Activated naive CD4-positive, alpha-beta T cell treated with anti-CD3 and anti-CD28 coated beads, Interleukin-2, amount 10 ng/mL, durations not matched to agents 7 days and 5 days (primary cell): Measurements from ENCODE around the gene PIGA.
"Not testable (repeated sequence)": the region's sequence is repeated elsewhere in the genome, so short reads cannot be mapped to it uniquely, and the experiment has no call there.

Source experiments
- CTCF ChIA-PET: fragments of 350-600 bp; sonication (Branson Sonifier 250); formaldehyde crosslinking; loops from one replicate; lab custom pipeline; 2021; ENCODE audit warnings: antibody characterized with exemption; lab: Charles Lee
- DNase-seq: peaks from one replicate; pipeline ENCODE4 v3.0.0-alpha.2; 2020
- H3K27ac Mint-ChIP-seq: one replicate; pipeline ENCODE4 v1.8.0; 2021; ENCODE audit warnings: mild to moderate bottlenecking, moderate library complexity, mixed read lengths
- H3K27me3 Mint-ChIP-seq: one replicate; pipeline ENCODE4 v1.8.0; 2021; ENCODE audit warnings: mild to moderate bottlenecking, mixed read lengths
- H3K36me3 Mint-ChIP-seq: one replicate; pipeline ENCODE4 v1.8.0; 2021; ENCODE audit warnings: mixed read lengths
- H3K4me1 Mint-ChIP-seq: one replicate; pipeline ENCODE4 v1.8.0; 2021; ENCODE audit warnings: mixed read lengths
- H3K4me3 Mint-ChIP-seq: one replicate; pipeline ENCODE4 v1.8.0; 2021; ENCODE audit warnings: mild to moderate bottlenecking, moderate library complexity, mixed read lengths
- H3K9me3 Mint-ChIP-seq: one replicate; pipeline ENCODE4 v1.8.0; 2021; ENCODE audit warnings: mixed read lengths

Gene PIGA

GRCh38 chrX:15343075-15343476 lies 7.8 kb upstream of the PIGA start:
- H3K36me3 Mint-ChIP-seq, result no peaks in the 10 kb centered on the region
- no peak for DNase-seq

GRCh38 chrX:15340867-15341266 lies 5.5 kb upstream of the PIGA start:
- peaks cover 9% of the 10 kb centered on the region for H3K27me3 Mint-ChIP-seq
- no peak overlapping the region for H3K4me3 Mint-ChIP-seq
- DNase-seq, result no peak
- H3K4me1 Mint-ChIP-seq, result peaks cover 7% of the 10 kb centered on the region
- CTCF ChIA-PET, result no interaction called here
- no peaks in the 10 kb centered on the region for H3K9me3 Mint-ChIP-seq
- H3K27ac Mint-ChIP-seq, result no peak overlapping the region
- H3K36me3 Mint-ChIP-seq, result no peaks in the 10 kb centered on the region

More at GRCh38 chrX:15343075-15343476, 7.8 kb upstream of the PIGA start:
- Mint-ChIP-seq H3K27ac (no peak overlapping the region), H3K4me3 (no peak overlapping the region), H3K9me3 (no peaks in the 10 kb centered on the region), H3K4me1 (no peaks in the 10 kb centered on the region), H3K27me3 (peaks cover 9% of the 10 kb centered on the region)
- CTCF ChIA-PET, result no interaction called here

GRCh38 chrX:15336023-15336413 lies 695 bp upstream of the PIGA start:
- peaks cover 27% of the 10 kb centered on the region for H3K4me1 Mint-ChIP-seq
- H3K36me3 Mint-ChIP-seq, result peaks cover 6% of the 10 kb centered on the region
- CTCF ChIA-PET, result no interaction called here
- DNase-seq, result peak; percentile 50
- H3K4me3 Mint-ChIP-seq, result peak overlapping the region; percentile 88
- H3K9me3 Mint-ChIP-seq, result no peaks in the 10 kb centered on the region
- peak overlapping the region; percentile 96 for H3K27ac Mint-ChIP-seq
- H3K27me3 Mint-ChIP-seq, result peaks cover 1% of the 10 kb centered on the region

GRCh38 chrX:15334561-15334960 lies 762 bp downstream of the PIGA start:
- H3K4me1 Mint-ChIP-seq, result peaks cover 27% of the 10 kb centered on the region
- H3K36me3 Mint-ChIP-seq, result peaks cover 7% of the 10 kb centered on the region
- H3K9me3 Mint-ChIP-seq, result no peaks in the 10 kb centered on the region
- peak overlapping the region; percentile 96 for H3K27ac Mint-ChIP-seq
- CTCF ChIA-PET, result no interaction called here
- DNase-seq, result peak; percentile 25
- peak overlapping the region; percentile 88 for H3K4me3 Mint-ChIP-seq
- no peaks in the 10 kb centered on the region for H3K27me3 Mint-ChIP-seq

- Mint-ChIP-seq H3K4me1 (peaks cover 10% of the 10 kb centered on the region), H3K4me3 (no peak overlapping the region), H3K27ac (no peak overlapping the region), H3K9me3 (no peaks in the 10 kb centered on the region), H3K27me3 (no peaks in the 10 kb centered on the region), H3K36me3 (peaks cover 11% of the 10 kb centered on the region)
- CTCF ChIA-PET, result no interaction called here
- no peak for DNase-seq
These were observed 6.5 kb downstream of the PIGA start for GRCh38 chrX:15328821-15329220.

DNA sequence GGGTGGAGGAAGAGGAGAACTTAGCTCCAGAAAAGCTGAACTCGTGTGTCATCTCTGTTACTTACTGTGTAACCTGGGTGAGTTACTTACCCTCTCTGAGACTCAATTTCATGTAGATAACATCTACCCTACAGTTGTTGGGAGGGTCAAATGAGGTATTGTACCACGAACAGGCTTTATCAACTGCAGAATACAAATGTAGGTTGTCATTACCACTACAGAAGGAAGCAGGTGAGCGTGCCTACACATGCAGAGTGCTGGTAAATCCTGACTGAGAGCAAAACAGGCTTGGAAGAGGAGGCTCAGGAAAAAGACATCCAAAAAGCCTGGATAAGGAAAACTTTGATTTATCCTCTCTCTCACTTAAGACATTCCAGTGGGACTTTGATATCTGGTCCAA lies 7.2 kb downstream of the PIGA start:
- CTCF ChIA-PET, result no interaction called here
- H3K4me3 Mint-ChIP-seq, result no peak overlapping the region
- no peaks in the 10 kb centered on the region for H3K27me3 Mint-ChIP-seq
- peaks cover 7% of the 10 kb centered on the region for H3K4me1 Mint-ChIP-seq
- no peak overlapping the region for H3K27ac Mint-ChIP-seq
- peaks cover 14% of the 10 kb centered on the region for H3K36me3 Mint-ChIP-seq
- no peak for DNase-seq
- no peaks in the 10 kb centered on the region for H3K9me3 Mint-ChIP-seq

- no peaks in the 10 kb centered on the region for H3K4me1 Mint-ChIP-seq
- CTCF ChIA-PET, result no interaction called here
These were observed 12.9 kb downstream of the PIGA start for GRCh38 chrX:15322472-15322871.

GRCh38 chrX:15322072-15322471 lies 13.3 kb downstream of the PIGA start:
- Mint-ChIP-seq H3K27me3 (no peaks in the 10 kb centered on the region), H3K4me3 (no peak overlapping the region), H3K4me1 (no peaks in the 10 kb centered on the region), H3K36me3 (peaks cover 23% of the 10 kb centered on the region), H3K9me3 (no peaks in the 10 kb centered on the region), H3K27ac (no peak overlapping the region)
- DNase-seq, result no peak
- CTCF ChIA-PET, result no interaction called here

More at GRCh38 chrX:15322472-15322871, 12.9 kb downstream of the PIGA start:
- no peak overlapping the region for H3K4me3 Mint-ChIP-seq
- no peak for DNase-seq
- no peak overlapping the region for H3K27ac Mint-ChIP-seq
- peaks cover 23% of the 10 kb centered on the region for H3K36me3 Mint-ChIP-seq
- H3K27me3 Mint-ChIP-seq, result no peaks in the 10 kb centered on the region
- no peaks in the 10 kb centered on the region for H3K9me3 Mint-ChIP-seq

DNA sequence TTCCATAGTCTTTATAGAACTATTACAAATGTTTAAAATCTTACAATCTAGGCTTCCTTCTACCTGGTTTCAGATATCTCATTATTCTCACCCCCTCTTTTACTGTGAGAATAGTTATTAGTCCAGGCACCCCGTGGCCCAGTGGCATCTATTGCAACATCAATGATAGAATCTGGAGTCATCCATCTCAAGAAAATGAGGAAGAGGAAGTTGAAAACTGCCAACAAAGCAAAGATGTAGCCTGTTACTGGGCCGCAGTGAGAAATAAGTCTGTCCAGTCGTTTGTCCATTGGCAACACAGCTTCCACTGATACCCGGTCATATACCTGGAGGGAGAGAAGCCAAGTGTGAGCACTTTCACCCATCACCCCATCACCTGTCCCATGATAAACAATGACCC lies 13.9 kb downstream of the PIGA start:
- Mint-ChIP-seq H3K27ac (no peak overlapping the region), H3K9me3 (no peaks in the 10 kb centered on the region), H3K4me3 (no peak overlapping the region), H3K27me3 (no peaks in the 10 kb centered on the region), H3K36me3 (peaks cover 23% of the 10 kb centered on the region), H3K4me1 (no peaks in the 10 kb centered on the region)
- CTCF ChIA-PET, result no interaction called here
- no peak for DNase-seq

- Mint-ChIP-seq H3K9me3 (no peaks in the 10 kb centered on the region), H3K36me3 (peaks cover 23% of the 10 kb centered on the region), H3K27ac (no peak overlapping the region), H3K4me3 (no peak overlapping the region), H3K27me3 (no peaks in the 10 kb centered on the region), H3K4me1 (no peaks in the 10 kb centered on the region)
- CTCF ChIA-PET, result no interaction called here
- no peak for DNase-seq
These were observed 15.0 kb downstream of the PIGA start for GRCh38 chrX:15320297-15320696.

DNA sequence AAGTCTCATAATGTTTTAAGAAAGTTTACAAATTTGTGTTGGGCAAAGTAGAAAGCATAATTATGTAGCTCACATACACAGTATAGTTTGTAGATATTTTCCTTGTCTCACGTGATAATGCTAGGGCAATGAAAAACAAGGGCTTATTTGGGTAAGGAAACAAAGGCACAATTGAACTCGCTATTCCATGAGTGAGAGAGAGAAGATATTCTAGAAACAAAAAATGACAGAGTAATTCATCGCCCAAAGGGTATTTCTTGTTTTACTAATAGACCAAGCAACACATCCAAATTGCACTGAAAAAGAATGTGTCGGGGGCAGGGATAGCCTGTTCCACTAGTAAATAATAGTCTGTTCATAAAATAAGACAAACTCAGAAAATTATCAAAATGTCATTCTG lies 16.2 kb downstream of the PIGA start:
- Mint-ChIP-seq H3K27me3 (no peaks in the 10 kb centered on the region), H3K4me3 (no peak overlapping the region), H3K27ac (no peak overlapping the region), H3K9me3 (no peaks in the 10 kb centered on the region), H3K36me3 (peaks cover 23% of the 10 kb centered on the region), H3K4me1 (no peaks in the 10 kb centered on the region)
- CTCF ChIA-PET, result no interaction called here
- no peak for DNase-seq

GRCh38 chrX:15315509-15315908 lies 19.8 kb downstream of the PIGA start, which contains the start of gene ASB11:
Gene ASB11, minus strand, starts transcription at chrX:15315640. Its CDS starts 35 bp downstream, at chrX:15315605.
- DNase-seq, result no peak
- H3K9me3 Mint-ChIP-seq, result no peaks in the 10 kb centered on the region
- H3K27ac Mint-ChIP-seq, result no peak within 1 kb of the TSS
- H3K36me3 Mint-ChIP-seq, result peaks cover 9% of the 10 kb centered on the region
- H3K27me3 Mint-ChIP-seq, result no peaks in the 10 kb centered on the region
- CTCF ChIA-PET, result no interaction called here
- H3K4me3 Mint-ChIP-seq, result no peak within 1 kb of the TSS
- H3K4me1 Mint-ChIP-seq, result no peaks in the 10 kb centered on the region

GRCh38 chrX:15314472-15314871 lies 20.9 kb downstream of the PIGA start:
- Mint-ChIP-seq H3K27me3 (no peaks in the 10 kb centered on the region), H3K9me3 (no peaks in the 10 kb centered on the region), H3K4me1 (no peaks in the 10 kb centered on the region), H3K4me3 (no peak overlapping the region), H3K36me3 (peaks cover 5% of the 10 kb centered on the region), H3K27ac (no peak overlapping the region)
- CTCF ChIA-PET, result no interaction called here
- DNase-seq, result no peak

DNA sequence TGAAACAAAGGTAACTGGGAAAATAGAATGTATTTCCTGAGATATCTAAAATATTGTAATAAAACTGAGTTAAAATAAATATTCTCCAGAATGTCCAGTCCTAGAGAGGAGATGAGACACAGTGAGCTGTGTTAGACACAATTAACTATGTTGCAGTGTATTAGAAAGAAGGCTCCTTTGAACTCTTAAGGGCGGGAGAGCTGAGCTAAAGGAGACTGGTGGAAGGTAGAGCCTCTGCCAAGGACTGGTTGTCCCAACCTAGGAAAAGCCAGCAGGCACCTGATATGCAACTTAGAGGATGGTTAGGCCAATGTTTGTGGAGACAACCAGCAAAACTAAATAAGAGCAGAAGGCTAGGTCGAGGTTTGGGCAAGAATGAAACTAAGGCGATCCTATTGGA lies 24.2 kb downstream of the PIGA start:
- Mint-ChIP-seq H3K27ac (no peak overlapping the region), H3K9me3 (no peaks in the 10 kb centered on the region), H3K4me3 (no peak overlapping the region), H3K36me3 (no peaks in the 10 kb centered on the region), H3K4me1 (no peaks in the 10 kb centered on the region), H3K27me3 (peaks cover 4% of the 10 kb centered on the region)
- DNase-seq, result no peak
- CTCF ChIA-PET, result no interaction called here

GRCh38 chrX:15310117-15310516 lies 25.2 kb downstream of the PIGA start:
- no peaks in the 10 kb centered on the region for H3K4me1 Mint-ChIP-seq
- H3K27ac Mint-ChIP-seq, result no peak overlapping the region
- no peak overlapping the region for H3K4me3 Mint-ChIP-seq
- no peaks in the 10 kb centered on the region for H3K9me3 Mint-ChIP-seq
- CTCF ChIA-PET, result no interaction called here
- peaks cover 4% of the 10 kb centered on the region for H3K27me3 Mint-ChIP-seq
- no peak for DNase-seq
- no peaks in the 10 kb centered on the region for H3K36me3 Mint-ChIP-seq

- H3K27me3 Mint-ChIP-seq, H3K36me3 Mint-ChIP-seq, H3K9me3 Mint-ChIP-seq, H3K4me3 Mint-ChIP-seq, H3K27ac Mint-ChIP-seq, H3K4me1 Mint-ChIP-seq, CTCF ChIA-PET, DNase-seq: not testable (repeated sequence)
These were observed 29.4 kb downstream of the PIGA start for GRCh38 chrX:15305899-15306298.
